Activated gamma-delta T cell (primary cell): Measurements from ENCODE around the gene NCKAP5.

Experiments
- DNase-seq: peaks from one replicate; lab custom pipeline; 2025; lab: John Stamatoyannopoulos, UW

The NCKAP5 gene

DNA sequence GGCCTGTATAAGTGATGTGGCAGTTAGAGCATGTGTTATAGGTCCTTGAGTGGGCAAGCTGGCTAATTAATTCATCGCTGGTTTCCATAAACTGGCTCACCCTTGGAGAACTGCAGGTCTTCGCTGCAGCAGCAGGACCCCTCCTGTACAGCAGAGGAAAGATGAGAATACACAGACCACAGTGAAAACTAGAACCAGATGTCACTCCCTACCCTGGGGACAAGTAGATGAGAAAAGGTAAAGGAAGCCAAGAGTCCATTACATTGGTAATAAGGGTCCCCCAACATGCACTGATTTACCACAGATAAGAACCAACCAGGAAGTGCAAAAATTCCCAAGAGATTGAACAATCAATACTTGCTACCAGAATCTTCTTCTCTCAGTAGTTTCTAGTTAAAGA is 482.6 kb downstream of the NCKAP5 start:
- DNase-seq = no peak

DNA sequence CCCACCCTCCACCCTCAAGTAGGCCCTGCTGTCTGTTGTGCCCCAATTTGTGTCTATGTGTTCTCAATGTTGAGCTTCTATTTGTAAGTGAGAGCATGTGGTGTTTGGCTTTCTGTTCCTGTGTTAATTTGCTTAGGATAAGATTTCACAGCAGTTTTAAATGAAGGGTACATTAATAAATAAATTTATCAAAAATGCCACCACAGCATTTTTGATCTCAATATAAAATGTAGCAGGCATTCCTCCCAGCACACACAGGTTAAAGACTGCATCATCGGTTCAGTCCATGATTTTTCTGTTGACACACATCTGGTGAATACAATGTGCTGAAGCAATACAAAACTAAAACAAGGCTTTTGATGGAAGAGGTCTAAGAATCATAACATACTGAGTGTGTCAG is 486.2 kb downstream of the NCKAP5 start:
- no peak for DNase-seq

DNA sequence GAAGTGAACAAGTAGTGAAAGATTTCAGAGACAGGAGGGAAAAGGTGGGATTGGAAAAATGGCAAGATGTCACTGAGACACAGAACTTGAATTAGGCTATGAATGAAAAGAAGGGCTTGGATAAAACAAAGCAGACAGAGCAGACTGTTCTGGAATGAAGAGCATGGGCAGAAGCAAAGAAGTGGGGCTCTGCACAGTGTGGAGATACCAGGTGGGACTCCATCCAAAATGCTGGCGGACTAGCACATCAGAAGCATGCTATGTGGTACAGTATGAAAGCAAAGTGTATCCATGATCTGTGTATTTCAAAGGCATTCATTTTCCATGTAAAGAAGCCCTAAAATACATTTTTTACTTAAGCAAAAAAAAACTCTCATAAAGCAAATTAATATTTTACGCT is 487.4 kb downstream of the NCKAP5 start:
- DNase-seq = no peak

DNA sequence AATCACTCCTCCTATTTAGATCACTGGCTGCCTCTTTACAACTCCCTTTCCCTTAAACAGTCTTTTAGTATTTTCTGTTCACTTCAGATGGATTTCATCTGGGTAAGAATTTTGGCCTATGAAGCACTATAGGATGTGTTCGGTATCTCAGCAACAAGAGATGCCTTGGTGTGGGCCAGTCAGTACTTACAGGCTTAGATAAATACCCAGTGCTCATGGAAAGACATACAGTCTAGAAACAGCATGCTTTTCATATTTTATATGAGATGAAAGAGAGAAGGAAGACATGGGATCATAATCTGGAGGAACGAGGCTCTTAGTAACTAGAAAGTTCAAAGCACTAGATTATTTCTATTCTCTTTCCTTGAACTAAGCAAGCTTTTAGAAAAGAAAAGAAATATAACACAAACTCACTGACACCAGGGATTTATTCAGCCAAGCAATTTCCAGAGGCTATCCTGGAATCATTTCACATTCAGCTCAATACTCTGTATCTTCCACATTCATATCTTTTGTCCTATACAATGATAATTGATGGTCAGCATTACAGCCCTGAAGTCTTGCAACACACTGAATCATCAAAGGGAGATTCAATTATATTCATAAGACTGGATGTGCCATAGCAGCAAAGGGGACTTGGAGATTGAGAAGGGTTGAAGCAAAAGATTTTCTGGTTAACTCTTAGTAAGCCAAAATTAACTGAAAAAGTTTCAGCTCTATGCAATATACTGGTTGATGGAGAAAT is 489.4 kb downstream of the NCKAP5 start:
- DNase-seq = no peak

DNA sequence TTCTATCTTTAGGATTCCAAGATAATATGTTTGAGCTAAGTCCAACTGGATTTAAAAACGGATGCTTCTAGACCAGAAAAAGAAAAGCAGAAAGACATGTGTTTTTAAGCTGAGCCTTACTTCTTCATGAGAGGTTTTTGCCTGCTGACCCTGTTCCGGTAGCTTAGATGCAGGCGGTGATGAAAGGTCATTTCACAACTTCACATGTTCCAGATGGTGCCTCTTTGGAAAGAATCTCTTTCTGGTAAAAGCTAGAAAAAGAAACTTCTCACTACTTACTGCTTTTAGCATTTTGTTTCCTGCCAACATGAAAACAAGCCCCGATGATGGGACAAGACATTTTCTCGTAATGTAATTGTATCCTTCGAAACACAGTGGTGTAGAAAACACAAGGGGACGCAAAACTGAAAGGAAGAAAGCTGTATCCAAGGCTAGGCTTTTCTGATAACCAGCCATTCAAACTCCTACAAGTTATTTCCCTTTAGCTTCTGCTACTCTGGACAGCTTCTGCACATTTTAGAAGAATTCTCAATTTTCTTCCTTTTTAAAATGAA is 490.9 kb downstream of the NCKAP5 start:
- DNase-seq = no peak

DNA sequence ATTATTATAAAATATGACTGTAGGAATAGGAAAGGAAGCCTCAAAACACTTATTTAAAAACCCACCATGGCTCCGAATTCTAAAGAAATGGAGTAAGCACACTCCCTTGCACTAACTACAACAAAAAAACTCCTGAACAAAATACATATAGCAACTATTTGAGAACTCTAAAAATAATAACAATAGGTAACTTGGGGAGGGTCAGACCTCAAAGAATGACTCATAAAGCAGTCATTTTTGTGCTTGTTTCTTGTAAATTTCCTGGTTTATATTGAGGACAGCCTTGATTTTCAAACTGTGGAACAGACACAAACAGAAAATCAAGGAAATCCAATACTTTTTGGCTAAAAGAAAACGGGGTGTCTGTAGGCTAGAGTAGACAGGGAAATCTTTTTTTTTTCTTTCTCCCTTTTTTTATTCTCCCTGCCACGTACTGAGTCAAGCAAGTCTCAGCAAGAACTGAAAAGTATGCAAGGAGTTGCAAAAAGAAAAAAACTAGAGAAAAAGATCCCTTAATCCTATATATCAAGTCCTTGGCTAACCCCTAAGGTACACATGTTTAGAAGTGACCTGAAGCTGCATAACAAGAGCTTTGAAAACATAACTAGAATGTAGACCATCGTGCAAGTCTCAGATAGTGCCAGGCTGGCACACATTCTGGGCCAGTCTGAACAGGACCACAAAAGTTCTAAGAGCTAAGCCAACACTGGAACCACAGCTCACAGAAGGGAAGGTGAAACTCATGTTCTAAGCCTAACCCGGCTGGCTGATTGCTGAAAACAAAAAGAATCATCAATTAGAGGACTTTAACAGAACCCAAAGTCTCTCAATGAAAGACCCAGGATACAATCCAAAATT is 495.2 kb downstream of the NCKAP5 start:
- no peak for DNase-seq

DNA sequence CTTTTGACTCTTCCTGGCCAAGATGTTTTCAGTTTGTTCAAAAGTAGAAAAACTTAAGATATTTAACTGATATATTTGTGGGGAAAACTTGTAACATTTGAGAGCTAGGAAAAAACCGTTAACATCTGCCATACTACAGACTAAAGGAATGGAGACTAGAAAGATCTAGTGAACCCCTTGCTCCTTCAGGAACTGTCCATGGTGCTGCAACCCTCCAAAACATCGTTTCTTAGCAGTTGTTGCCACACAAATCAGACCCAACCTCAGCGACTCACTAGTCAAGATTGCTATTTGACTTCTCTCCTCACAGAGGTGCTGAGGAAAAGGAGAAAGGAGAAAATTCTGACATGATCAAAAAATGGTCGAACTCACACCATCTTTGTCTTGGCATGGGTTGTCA is 504.5 kb downstream of the NCKAP5 start:
- DNase-seq = no peak

DNA sequence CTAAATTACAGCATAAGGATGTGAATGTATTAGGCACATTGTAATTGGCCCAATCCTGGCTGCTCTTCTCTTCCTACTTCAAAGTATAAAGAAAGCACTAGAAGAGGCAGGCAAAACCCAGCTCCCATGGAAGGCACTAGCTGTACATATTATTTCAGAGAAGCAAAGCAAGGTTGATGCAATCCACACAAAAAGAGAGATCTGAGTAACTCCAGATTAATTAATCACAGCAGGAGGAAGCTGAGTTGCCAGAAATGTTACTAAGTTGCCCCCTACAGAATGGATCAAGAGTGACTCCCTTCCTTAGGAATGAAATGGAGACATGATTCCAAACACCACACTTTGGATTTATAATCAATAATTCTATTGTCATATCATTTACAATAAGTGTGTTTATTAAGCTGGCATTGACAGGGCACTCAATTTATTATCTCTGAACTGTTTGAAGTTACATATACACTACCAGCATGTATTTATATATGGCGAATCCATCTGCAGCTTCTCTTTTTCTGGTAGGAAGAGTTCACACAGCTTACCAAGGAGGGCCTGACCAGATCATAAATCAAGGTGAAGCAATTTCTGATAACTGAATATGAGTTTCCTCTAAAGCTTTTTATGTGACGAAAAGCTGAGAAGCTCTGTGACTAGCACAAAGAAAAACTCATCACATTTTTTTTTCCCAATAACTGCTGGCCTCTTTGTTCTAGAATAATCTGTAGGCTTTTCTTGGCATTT is 505.2 kb downstream of the NCKAP5 start:
- DNase-seq = no peak

DNA sequence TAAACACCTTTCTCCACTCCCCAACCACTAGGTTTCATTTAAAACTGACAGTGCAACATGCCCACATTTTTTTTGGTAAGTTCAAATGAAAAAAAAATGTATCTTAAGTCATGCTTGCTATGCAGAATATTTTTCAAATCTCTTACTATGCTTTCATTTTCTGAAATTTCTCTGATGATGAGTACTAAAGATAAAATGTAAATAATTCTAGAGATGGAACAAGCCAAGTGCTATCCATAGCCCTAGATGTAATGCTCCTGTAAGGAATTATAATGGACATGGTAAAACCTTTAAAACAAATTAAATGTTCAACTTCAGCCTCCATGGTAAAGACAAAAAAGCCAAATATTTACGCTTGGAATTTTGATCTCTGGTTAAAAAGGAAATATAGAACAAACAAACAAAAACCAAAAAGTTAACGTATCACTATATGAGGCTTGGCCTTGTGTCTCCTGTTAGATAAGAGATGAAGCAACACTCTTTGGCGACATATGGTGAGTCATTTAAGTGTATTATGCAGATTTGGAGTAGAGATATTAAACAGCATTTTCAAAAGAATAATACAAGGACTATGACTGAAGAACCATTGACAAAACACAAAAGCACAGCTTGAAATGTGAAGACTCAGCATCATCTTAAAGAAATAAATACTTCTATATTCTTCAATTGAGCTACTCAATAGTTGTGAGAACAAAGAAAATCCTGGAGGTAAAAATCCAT is 506.2 kb downstream of the NCKAP5 start:
- DNase-seq = no peak

DNA sequence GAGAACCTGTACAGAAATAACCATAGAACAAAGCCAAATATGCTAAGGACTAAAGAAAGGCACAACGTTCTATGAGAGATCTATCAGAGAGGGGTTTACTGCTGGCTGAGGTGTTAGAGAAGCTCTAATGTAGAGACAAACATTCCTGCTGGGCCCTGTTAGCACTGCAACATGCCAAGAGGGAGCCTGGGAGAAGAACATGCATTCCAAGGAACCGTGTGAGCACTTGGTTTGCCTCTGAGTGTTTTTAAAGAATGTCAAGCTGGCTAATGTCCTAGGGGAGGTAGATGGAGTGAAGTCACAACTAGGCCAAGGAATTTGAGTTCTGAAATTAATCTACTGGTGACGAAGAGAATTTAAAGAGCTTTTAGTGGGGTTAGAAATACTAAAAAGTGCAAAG is 514.0 kb downstream of the NCKAP5 start:
- no peak for DNase-seq

DNA sequence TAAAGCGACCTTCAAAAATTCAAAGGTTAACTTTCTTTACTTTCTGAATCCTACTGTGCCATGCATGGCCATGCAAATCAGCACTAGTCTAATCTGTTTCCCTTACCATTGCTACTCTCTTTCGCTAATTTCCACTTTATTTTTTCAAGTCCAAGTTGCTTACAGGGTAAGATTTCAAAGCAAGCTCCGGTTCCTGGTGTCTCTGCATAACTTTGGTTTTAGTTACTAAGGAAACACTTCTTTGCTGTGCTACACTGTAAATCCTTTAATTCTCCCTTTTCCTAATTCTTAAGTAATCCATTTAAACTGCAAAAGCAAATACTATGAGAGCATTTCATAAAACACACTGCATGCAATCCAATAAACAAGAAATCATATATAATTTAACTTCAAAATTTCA is 514.7 kb downstream of the NCKAP5 start:
- DNase-seq = no peak

DNA sequence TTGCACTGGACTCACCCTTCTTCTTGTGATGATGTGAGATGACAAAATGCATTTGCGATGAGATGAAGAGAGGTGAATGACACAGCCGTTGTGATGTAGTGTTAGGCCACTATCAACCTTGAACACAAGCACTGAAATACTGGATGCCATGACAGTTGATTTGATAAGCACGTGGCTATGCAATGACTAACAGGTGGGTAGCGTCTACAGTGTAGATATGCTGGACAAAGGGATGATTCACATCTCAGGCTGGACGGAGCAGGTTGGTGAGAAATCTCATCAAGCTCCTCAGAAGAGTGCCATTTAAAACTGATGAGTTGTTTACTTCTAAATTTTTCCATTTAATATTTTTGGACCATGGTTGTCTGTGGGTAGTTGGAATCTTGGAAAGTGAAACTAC is 522.5 kb downstream of the NCKAP5 start:
- no peak for DNase-seq

DNA sequence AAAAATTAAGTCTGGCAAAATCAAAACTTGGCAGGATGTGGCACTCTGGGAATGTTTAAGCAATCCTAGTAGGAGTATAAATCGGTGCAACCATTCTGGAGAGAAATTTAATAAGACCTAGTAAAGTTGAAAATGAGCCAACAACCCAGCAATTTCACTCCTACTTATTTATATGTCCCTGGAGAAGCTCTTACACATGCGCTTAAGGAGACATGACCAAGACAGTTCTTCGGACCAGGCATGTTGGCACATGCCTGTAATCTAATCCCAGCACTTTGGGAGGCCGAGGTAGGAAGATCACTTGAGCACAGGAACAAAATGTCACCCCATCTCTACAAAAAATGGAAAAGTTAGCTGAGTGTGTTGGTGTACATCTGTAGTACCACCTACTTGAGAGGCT is 523.7 kb downstream of the NCKAP5 start:
- DNase-seq = no peak

DNA sequence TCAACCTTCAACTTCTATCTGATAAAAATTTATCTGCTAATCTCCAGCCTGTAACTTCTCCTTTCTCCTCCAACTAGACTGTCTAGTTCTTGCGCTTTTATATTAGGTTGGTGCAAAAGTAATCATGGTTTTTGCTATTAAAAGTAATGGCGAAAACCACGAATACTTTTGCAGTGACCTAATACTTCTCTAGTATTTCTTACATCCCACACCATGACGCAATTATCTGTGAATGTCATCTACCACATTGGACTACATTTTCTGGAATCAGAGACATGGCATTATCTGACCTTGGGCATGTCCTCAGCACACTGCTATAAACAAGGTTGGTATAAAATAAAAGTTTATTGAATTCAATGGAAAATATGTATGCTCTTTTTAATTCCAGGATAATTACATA is 528.1 kb downstream of the NCKAP5 start:
- no peak for DNase-seq

DNA sequence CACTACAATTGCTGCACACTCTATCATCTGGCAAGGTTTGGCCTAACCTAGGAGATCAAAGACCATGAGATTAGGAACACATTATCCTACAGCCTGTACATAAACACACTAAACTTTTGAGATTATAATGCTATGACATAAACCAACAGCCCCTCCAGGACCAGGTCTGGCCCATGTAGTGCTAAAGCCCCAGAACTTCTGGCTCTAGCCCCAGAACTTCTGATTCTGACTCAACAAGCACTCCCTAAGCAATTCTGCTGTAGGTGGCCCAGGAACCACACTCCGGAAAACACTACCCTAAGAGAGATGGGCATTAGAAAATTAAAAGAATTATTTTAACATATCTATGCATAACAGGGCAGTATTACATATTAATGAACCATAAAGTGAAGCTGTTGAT is 528.7 kb downstream of the NCKAP5 start:
- no peak for DNase-seq

DNA sequence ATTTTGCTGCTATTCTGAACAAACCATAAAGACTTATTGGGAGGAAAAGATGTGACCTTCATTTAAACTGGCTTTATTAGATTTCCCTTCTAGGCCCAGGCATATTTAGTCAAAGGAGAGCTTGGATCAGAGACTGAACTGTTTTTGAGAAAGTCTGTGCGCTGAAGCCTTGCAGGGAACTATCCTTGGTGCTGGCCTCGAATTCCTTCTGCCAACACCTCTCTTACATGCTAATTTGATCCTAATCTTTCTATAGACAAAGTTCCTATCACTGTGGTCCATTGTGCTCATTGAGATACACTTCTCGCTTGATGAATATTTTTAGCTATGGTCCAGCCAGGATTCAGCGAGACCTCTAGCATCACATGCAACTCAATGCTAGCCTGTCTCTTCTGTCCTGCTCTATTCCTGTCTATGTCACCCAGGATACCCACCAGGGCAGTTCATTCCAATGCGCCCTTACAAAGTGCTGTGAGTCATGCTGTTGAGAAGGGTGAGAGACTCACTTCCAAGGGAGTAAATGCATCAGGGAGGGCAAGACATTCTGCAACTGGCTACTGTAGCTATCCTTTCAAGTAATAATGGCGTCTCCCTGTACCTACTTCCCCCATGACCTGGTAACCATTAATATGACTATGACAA is 541.6 kb downstream of the NCKAP5 start:
- DNase-seq = no peak

DNA sequence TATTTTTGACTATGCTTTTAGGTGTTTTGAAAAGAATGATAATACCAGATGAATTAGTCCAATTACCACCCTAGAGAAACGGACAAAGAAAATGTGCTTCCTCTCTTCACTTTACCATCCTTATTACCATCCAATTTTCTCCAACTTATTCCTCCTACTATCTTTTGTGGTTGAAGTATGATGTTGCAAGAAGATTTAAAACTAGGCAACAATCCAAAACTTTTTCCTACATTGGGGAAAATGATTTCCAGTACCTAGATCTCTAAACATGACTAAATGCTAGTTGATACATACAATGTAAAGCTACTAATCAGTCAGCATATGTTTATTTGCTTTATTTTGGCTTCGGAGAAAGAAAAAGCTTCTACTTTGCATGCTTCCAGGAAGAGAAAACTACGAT is 543.3 kb downstream of the NCKAP5 start:
- no peak for DNase-seq

DNA sequence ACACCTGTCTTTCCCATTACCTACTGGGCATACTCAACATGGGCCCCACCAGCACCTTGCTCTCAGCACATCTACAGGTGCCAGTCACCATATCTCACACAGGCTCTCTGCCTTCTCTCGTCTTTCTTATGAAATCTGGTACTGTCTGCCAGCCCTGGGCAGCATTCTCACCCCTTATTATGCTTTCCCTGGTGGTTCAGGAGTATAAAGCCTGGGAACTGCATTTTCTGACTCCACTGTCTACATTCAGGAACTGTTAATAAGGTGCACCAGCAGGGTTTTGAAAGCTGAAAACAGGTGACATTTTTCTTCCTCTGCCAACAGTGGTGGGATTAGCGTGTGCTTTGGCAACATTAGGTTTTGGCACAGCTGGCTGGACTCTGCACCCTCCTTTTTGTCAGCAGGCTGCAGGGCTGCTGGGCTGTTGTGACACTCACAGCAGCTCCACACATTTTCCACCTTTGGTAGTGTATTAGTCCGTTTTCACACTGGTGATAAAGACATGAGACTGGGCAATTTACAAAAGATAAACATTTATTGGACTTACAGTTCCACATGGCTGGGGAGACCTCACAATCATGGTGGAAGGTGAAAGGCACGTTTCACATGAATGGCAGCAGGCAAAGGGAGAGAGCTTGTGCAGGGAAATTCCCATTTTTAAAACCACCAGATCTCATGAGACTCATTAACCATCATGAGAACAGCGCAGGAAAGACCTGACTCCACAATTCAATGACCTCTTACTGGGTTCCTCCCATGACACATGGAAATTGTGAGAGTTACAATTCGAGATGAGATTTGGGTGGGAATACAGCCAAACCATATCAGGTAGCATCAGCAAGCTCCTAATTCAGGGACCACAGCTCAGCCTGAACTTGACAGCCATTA is 555.2 kb downstream of the NCKAP5 start:
- no peak for DNase-seq

DNA sequence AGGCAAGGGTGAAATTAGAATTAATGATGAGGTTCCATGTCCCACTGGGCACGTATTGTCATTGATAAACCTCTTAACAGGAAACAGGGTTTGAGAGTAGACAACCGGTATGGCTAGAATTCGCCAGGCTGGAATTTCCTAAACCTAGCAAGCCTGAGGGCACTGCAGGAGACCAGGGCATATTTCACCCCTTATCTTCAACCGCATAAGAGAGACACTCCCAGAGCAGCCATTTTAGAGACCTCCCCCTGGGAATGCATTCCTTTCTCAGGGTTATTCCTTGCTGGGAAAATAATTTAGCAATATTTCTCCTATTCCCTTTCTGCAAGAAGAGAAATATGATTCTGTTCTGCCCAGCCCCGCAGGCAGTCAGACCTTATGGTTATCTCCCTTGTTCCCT is 563.6 kb downstream of the NCKAP5 start:
- DNase-seq = no peak

DNA sequence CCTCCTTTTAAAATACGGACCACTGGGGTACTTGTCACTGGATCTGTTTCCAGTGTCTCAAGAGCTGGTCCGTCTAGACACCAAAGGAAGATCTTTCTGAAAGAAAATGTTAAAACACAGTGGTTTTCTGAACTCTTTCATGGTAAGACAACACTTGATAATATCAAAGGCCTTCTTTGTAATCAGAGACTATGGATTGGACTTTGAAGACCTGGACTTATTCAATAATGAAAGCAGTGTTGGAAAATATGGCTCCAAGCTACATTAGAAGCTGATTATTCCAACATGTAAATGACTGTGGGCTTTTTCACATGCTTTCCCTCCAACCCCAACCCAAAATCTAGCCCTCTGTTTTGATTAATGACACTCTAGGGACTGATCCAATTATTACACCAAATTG is 568.8 kb downstream of the NCKAP5 start:
- DNase-seq = no peak
